CD8-positive, alpha-beta memory T cell (primary cell): ENCODE results near the gene SREBF1. TPM values are rescaled to one million over a fixed set of nuclear protein-coding genes. Genes with fewer than 3 reads are reported as not detected.
A peak's percentile ranks its signal among the peaks of the same experiment; 100 is the strongest.

Experiments used
- CTCF ChIA-PET: fragments of 350-600 bp; sonication (Branson Sonifier 250); formaldehyde crosslinking; loops from one replicate; lab custom pipeline; 2021; ENCODE audit warnings: antibody characterized with exemption; lab: Charles Lee
- POLR2A ChIA-PET: fragments of 350-600 bp; sonication (Branson Sonifier 250); formaldehyde crosslinking; loops from one replicate; lab custom pipeline; 2021; ENCODE audit warnings: antibody characterized with exemption; lab: Charles Lee
- DNase-seq, 5 donors: peaks; one replicate each; pipeline versions ENCODE4 v3.0.0 to v3.0.0-alpha.2; 2020 to 2022; ENCODE audit warnings: mixed read lengths in 1 of 5
- H3K27ac ChIP-seq: one replicate; pipeline ENCODE4 v1.7.0; 2013; ENCODE audit warnings: low read depth, mild to moderate bottlenecking, low read length, moderate library complexity
- H3K27me3 ChIP-seq: 2 replicates; pipeline ENCODE4 v1.7.0; 2013; ENCODE audit warnings: low read length, mild to moderate bottlenecking; ENCODE audit not compliant: insufficient read depth, poor library complexity, severe bottlenecking
- H3K36me3 ChIP-seq: 2 replicates; pipeline ENCODE4 v1.7.0; 2013; ENCODE audit warnings: mild to moderate bottlenecking, low read length, moderate library complexity; ENCODE audit not compliant: insufficient read depth
- H3K4me1 ChIP-seq: 2 replicates; pipeline ENCODE4 v1.7.0; 2013; ENCODE audit warnings: mild to moderate bottlenecking, low read length, moderate library complexity; ENCODE audit not compliant: insufficient read depth
- H3K4me3 ChIP-seq: 2 replicates; pipeline ENCODE4 v1.7.0; 2013; ENCODE audit warnings: mild to moderate bottlenecking, low read length
- H3K9me3 ChIP-seq: 2 replicates; pipeline ENCODE4 v1.7.0; 2013; ENCODE audit warnings: mild to moderate bottlenecking, low read length
- H3K27ac Mint-ChIP-seq, 8 donors: one replicate each; pipeline ENCODE4 v1.8.0; 2020 to 2021; ENCODE audit warnings: mixed read lengths in 8 of 8, mild to moderate bottlenecking in 6 of 8, inconsistent platforms in 3 of 8, moderate library complexity in 3 of 8
- H3K27me3 Mint-ChIP-seq, 2 donors: one replicate each; pipeline ENCODE4 v1.8.0; 2020 to 2021; ENCODE audit warnings: mixed read lengths in 2 of 2, mild to moderate bottlenecking in 1 of 2, moderate library complexity in 1 of 2
- H3K36me3 Mint-ChIP-seq, 3 donors: one replicate each; pipeline ENCODE4 v1.8.0; 2020 to 2021; ENCODE audit warnings: mixed read lengths in 3 of 3, inconsistent platforms in 1 of 3, mild to moderate bottlenecking in 1 of 3
- H3K4me1 Mint-ChIP-seq, 3 donors: one replicate each; pipeline ENCODE4 v1.8.0; 2020 to 2021; ENCODE audit warnings: mixed read lengths in 3 of 3, inconsistent platforms in 1 of 3, mild to moderate bottlenecking in 1 of 3
- H3K4me3 Mint-ChIP-seq, 7 donors: one replicate each; pipeline ENCODE4 v1.8.0; 2020 to 2021; ENCODE audit warnings: mixed read lengths in 7 of 7, mild to moderate bottlenecking in 6 of 7, moderate library complexity in 4 of 7, inconsistent platforms in 2 of 7
- H3K9me3 Mint-ChIP-seq, 5 donors: one replicate each; pipeline ENCODE4 v1.8.0; 2020 to 2022; ENCODE audit warnings: mixed read lengths in 5 of 5, mild to moderate bottlenecking in 3 of 5, moderate library complexity in 2 of 5, inconsistent platforms in 1 of 5
- polyA plus RNA-seq: library from polyadenylated mRNA; unstranded; fragments of 300-500 nt; fragmentation: Illumina TruSeq; gene quantifications from one replicate; pipeline ENCODE4 v1.2.3, GENCODE V29; 2021
- total RNA-seq, 2 experiments: library from RNA; stranded (reverse); gene quantifications; one replicate each; pipeline ENCODE4 v1.2.3, GENCODE V29; 2021

SREBF1 gene
- total and polyA plus RNA-seq, 3 experiments from 2014 or later: 16.4 to 29.6 (median 27.2) TPM

DNA sequence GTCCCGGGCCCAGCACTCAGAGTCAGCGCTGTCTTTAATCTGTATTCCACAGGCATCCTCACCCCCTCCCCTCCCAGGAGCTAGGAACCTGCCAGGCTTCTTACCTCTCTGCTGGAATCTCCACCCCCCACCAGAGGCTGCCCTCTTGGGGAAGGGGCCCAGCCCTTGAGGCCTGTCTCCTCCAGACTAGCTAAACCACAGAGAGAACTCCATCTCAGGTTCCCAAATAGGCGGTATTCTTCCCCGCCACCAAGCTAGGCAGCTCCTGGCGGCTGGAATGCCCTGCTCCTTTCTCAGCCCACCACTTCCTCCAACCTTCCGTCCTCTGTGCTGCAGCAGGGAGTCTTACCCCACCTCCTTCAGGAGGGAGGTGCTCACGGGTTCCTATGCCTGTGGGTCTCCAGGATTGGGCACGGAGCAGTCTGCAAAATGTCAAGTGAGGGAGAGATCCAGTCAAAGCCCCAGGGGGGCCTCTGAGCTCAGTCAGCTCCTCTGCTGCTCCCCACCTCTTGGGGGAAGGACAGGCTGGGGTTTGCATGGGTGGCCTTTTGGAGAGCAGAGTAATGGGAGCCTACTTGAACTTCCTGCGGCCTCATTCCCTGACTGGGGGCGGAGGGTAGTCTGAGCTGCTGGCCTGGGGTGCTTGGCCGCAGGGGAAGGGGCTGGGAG, 55.7 kb downstream of the SREBF1 start:
- peak overlapping the region in 6 of 7 donors; percentile 19 to 85 (median 63) for H3K4me3 Mint-ChIP-seq
- Histone ChIP-seq H3K4me1 (peaks cover 19% of the 10 kb centered on the region), H3K4me3 (no peak overlapping the region), H3K36me3 (no peaks in the 10 kb centered on the region), H3K27me3 (no peaks in the 10 kb centered on the region), H3K9me3 (no peaks in the 10 kb centered on the region), H3K27ac (no peak overlapping the region)
- CTCF ChIA-PET: interaction anchor here (1.1 to 1.2 kb wide), 3 partner anchors 23 to 102 kb away, joined by 3 to 4 read pairs (median 3); no protein-coding TSS in a partner anchor
- no peaks in the 10 kb centered on the region for H3K36me3 Mint-ChIP-seq
- H3K9me3 Mint-ChIP-seq: no peaks in the 10 kb centered on the region
- POLR2A ChIA-PET: no interaction called here
- peaks cover 1 to 3% of the 10 kb centered on the region in 2 donors for H3K27me3 Mint-ChIP-seq
- peak overlapping the region in 2 of 8 donors; percentile 7 to 19 for H3K27ac Mint-ChIP-seq
- peaks cover 4 to 32% (median 11%) of the 10 kb centered on the region in 3 donors for H3K4me1 Mint-ChIP-seq
- DNase-seq: no peak

DNA sequence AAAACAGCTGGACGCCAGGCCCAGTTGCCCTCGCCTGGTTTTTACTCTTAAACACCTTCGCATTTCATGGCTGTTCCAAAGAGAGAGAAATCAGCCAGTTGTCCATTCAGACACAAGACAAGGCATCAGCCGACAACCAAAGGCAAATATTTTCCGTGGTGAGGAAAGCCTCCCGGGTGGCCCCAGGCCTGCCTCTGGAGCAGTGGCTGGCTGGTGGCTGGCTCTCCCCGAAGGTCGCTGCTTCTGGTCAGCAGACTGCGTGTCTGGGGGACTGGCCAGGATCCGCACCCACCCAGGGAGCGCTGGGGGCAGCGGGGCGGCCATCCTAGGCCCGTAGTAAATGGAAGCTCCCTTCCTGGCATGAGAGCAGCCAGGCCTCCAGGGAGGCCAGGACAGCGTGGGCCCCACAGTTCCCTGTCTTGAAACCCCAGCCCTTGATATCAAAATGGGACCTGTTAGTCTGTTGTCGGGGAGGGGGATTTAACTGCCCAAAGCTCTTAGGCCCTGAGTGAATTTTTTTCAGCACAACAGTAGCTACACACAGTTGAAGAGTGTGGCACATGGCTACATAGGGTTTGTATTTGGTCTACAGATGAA, 57.7 kb downstream of the SREBF1 start:
- Mint-ChIP-seq H3K27ac (no peak overlapping the region), H3K9me3 (no peaks in the 10 kb centered on the region), H3K27me3 (peaks cover 0 to 3% of the 10 kb centered on the region in 2 donors), H3K4me3 (no peak overlapping the region), H3K4me1 (peaks cover 4 to 17% (median 7%) of the 10 kb centered on the region in 3 donors), H3K36me3 (no peaks in the 10 kb centered on the region)
- no peak overlapping the region for H3K4me3 ChIP-seq
- no peaks in the 10 kb centered on the region for H3K27me3 ChIP-seq
- no peak for DNase-seq
- no peaks in the 10 kb centered on the region for H3K36me3 ChIP-seq
- no peak overlapping the region for H3K27ac ChIP-seq
- ChIA-PET CTCF (interaction anchor here (0.7 to 1.3 kb wide), 2 partner anchors 107 to 129 kb away, joined by 3 to 4 read pairs; no protein-coding TSS in a partner anchor), POLR2A (no interaction called here)
- H3K4me1 ChIP-seq: peaks cover 5% of the 10 kb centered on the region
- H3K9me3 ChIP-seq: no peaks in the 10 kb centered on the region

DNA sequence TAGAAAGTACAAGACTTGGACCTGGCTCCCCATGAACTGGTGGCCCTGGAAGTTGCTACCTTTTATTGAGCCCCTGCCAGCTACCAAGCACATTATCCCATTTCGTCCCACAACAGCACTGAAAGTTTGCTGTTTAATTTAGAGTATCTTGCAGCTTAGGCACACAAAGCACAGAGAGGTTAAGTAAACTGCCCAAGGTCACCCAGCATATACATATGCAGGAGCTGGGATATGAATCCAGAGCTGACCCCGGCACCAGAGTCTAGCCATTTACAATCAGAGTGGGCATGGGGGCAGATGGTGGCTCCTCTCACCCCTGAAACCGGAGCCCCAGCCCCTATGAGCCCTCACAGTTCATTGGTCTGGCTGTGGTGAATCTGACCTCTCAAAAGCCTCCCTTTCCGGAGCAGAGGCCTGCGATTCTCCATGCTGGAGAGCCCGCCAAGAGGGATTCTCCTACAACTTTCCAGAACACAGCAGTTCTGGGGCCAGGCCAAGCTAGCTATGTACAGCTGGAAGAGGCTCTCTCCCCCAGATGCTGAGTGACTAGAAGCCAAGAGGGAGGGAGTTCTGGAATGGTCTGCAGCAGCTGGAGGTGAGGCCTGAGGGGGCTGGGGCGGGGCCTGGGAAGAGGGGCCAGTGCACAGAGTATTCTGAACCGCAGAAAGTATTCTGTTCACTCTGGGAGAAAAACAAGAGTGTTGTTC, 58.3 kb downstream of the SREBF1 start:
- H3K27me3 Mint-ChIP-seq: peaks cover 0 to 3% of the 10 kb centered on the region in 2 donors
- Histone ChIP-seq H3K9me3 (no peaks in the 10 kb centered on the region), H3K27me3 (no peaks in the 10 kb centered on the region), H3K4me1 (no peaks in the 10 kb centered on the region), H3K27ac (no peak overlapping the region), H3K4me3 (no peak overlapping the region), H3K36me3 (no peaks in the 10 kb centered on the region)
- H3K36me3 Mint-ChIP-seq: no peaks in the 10 kb centered on the region
- POLR2A ChIA-PET: no interaction called here
- DNase-seq: no peak
- peak overlapping the region in 1 of 8 donors; percentile 75 for H3K27ac Mint-ChIP-seq
- no peak overlapping the region for H3K4me3 Mint-ChIP-seq
- CTCF ChIA-PET: interaction anchor here (1.3 kb wide), 1 partner anchor 106 kb away, joined by 3 read pairs; no protein-coding TSS in a partner anchor
- no peaks in the 10 kb centered on the region for H3K9me3 Mint-ChIP-seq
- peaks cover 0 to 13% (median 5%) of the 10 kb centered on the region in 3 donors for H3K4me1 Mint-ChIP-seq

DNA sequence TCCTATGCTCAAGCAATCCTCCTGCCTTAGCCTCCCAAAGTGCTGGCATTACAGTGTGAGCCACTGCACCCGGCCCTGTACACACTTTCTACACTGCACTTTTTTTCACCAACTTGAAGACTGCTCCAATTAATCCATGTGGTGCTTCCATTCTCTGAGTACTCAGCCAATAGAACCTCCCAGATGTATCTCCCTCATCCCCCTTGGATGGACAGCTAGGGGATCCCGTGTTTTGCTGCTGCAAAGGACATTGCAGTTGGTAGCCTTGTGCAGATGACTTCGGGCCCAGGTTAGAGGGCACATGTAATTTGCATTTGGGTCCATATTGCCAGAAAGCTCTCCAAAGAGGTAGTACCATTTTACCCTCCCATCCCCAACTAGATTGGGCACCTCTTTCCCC, 59.9 kb downstream of the SREBF1 start:
- Histone ChIP-seq H3K4me1 (no peaks in the 10 kb centered on the region), H3K27me3 (no peaks in the 10 kb centered on the region), H3K27ac (no peak overlapping the region), H3K4me3 (no peak overlapping the region), H3K36me3 (no peaks in the 10 kb centered on the region), H3K9me3 (no peaks in the 10 kb centered on the region)
- H3K36me3 Mint-ChIP-seq: no peaks in the 10 kb centered on the region
- DNase-seq: no peak
- no peaks in the 10 kb centered on the region for H3K9me3 Mint-ChIP-seq
- H3K4me3 Mint-ChIP-seq: no peak overlapping the region
- H3K4me1 Mint-ChIP-seq: peaks cover 5 to 19% (median 8%) of the 10 kb centered on the region in 3 donors
- POLR2A ChIA-PET: no interaction called here
- CTCF ChIA-PET: interaction anchor here (1.0 kb wide), 1 partner anchor 134 kb away, joined by 3 read pairs; no protein-coding TSS in a partner anchor
- H3K27me3 Mint-ChIP-seq: peaks cover 0 to 3% of the 10 kb centered on the region in 2 donors
- H3K27ac Mint-ChIP-seq: peak overlapping the region in 3 of 8 donors; percentile 17 to 86 (median 42)

DNA sequence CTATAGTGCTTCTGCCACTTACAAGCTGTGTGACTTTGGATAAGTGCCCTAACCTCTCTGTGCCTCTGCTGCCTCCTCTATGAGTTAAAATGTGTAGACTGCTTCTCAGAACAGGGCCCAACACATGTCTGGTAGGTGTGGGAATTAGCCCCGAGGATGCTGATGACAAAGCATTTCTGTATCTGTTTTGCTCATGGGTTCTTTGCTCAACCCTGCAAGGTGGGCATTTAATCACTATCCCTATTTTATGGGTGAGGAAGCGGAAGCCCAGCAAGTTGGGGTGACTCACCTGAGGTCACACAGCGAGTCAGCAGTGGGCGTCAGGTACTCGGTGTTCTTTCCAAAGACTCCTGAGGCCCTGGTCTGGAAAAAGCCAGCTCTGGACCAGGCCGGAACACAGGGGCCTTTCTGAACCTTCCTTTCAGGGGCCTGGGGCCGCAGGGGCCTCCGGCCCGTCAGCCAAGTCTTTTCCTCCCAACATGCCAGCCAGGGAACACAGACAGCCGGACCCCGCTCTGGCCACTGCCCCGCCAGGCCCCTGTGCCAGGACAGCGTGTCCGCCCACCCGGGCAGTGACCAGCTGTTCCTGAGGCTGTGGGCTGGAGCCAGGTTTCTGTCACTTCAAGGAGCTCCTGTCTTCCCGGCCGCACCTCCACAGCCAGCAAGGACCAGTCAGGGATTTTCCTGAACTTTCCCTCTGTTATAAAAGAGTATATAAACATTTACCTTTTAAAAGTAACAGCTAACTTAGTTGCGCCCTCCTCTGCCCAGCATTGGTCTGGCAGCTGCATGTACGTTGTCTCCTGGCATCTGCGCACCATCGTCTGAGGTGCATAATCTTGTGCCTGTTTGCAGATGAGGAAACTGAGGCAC, 62.5 kb downstream of the SREBF1 start:
- H3K27me3 Mint-ChIP-seq: no peaks in the 10 kb centered on the region
- no peak overlapping the region for H3K4me3 Mint-ChIP-seq
- peak overlapping the region in 3 of 8 donors; percentile 54 to 81 (median 56) for H3K27ac Mint-ChIP-seq
- ChIA-PET CTCF (interaction anchor here (1.1 kb wide), 1 partner anchor 95 kb away, joined by 4 read pairs; no protein-coding TSS in a partner anchor), POLR2A (interaction anchor here (0.7 kb wide), 1 partner anchor 19 kb away, joined by 6 read pairs; no protein-coding TSS in a partner anchor)
- Histone ChIP-seq H3K27ac (no peak overlapping the region), H3K4me1 (no peaks in the 10 kb centered on the region), H3K9me3 (no peaks in the 10 kb centered on the region), H3K36me3 (no peaks in the 10 kb centered on the region), H3K4me3 (no peak overlapping the region), H3K27me3 (no peaks in the 10 kb centered on the region)
- DNase-seq: no peak
- peaks cover 5 to 6% (median 5%) of the 10 kb centered on the region in 3 donors for H3K4me1 Mint-ChIP-seq
- H3K36me3 Mint-ChIP-seq: no peaks in the 10 kb centered on the region
- no peaks in the 10 kb centered on the region for H3K9me3 Mint-ChIP-seq

DNA sequence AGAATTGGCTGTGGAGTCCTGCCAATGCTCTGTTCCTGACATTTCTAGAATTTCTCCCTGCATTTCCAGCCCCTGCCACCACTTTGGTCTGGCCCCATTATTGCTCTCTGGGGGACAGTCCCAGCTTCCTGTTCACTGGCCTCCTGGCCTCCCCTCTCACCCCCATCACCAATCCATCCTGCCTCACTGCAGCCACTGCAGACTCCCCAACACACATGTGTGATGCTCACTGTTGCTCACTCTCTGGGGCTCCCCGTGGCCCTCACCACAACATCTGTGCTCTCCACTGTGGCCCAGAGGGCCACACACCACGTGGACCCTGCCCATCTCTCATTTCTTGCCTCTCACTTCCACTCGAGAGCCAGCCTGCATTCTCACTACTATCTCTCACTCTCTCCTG, 64.6 kb downstream of the SREBF1 start:
- Mint-ChIP-seq H3K27me3 (no peaks in the 10 kb centered on the region), H3K4me3 (no peak overlapping the region), H3K9me3 (no peaks in the 10 kb centered on the region), H3K4me1 (peaks cover 5 to 6% (median 5%) of the 10 kb centered on the region in 3 donors), H3K27ac (peak overlapping the region in 2 of 8 donors; percentile 75 to 91), H3K36me3 (no peaks in the 10 kb centered on the region)
- H3K27me3 ChIP-seq: no peaks in the 10 kb centered on the region
- no peak for DNase-seq
- POLR2A ChIA-PET: no interaction called here
- CTCF ChIA-PET: no interaction called here
- H3K4me1 ChIP-seq: no peaks in the 10 kb centered on the region
- H3K27ac ChIP-seq: no peak overlapping the region
- H3K36me3 ChIP-seq: no peaks in the 10 kb centered on the region
- no peaks in the 10 kb centered on the region for H3K9me3 ChIP-seq
- no peak overlapping the region for H3K4me3 ChIP-seq

DNA sequence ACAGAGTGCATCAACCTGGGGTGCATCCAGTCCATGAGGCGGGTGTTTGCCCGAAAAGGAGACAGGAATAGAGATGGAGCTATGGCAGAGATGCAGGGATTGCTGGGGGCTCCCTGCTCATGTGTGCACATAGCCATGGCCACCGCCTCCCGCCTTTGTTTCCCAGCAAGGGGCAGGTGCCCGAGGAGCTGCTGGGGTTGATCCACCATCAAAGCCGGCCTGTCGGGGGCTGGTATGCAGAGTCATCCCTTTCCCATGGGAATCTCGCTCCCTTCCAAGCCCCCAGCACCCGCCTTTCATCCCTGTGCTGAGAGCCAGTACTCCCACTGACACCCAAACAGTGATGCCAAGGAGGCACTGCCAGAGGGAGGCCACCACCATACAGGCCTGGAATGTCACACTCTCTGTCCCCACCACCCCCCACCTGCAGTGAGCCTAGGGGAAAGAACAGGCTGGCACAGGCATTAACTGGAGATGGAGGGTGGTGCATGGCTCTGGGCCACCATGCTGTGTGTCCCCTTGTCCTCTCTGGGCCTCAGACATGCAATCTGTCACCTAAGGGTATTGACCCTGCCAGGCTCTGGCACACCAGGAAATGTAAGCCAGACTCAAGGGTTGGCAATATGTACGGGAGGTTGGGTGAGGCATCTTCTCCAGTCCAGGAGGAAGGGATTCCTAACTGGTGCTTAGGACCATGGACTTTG, 65.1 kb downstream of the SREBF1 start:
- Mint-ChIP-seq H3K9me3 (no peaks in the 10 kb centered on the region), H3K27ac (peak overlapping the region in 3 of 8 donors; percentile 38 to 52 (median 40)), H3K36me3 (no peaks in the 10 kb centered on the region), H3K27me3 (no peaks in the 10 kb centered on the region), H3K4me1 (peaks cover 5 to 6% (median 5%) of the 10 kb centered on the region in 3 donors), H3K4me3 (no peak overlapping the region)
- H3K27ac ChIP-seq: no peak overlapping the region
- no peaks in the 10 kb centered on the region for H3K36me3 ChIP-seq
- no peaks in the 10 kb centered on the region for H3K27me3 ChIP-seq
- H3K4me1 ChIP-seq: no peaks in the 10 kb centered on the region
- no peak for DNase-seq
- no peak overlapping the region for H3K4me3 ChIP-seq
- ChIA-PET CTCF (no interaction called here), POLR2A (no interaction called here)
- no peaks in the 10 kb centered on the region for H3K9me3 ChIP-seq
